Measurements from ENCODE around the gene CD300LF.

- TF ChIP-seq ZNF532 (CRISPR knock-in tag; IDR thresholded peaks at IDR 0.05; ENCODE audit: borderline replicate concordance) (no peak), TEAD4 (CRISPR knock-in tag; IDR thresholded peaks at IDR 0.05) (no peak), CTCF (IDR thresholded peaks at IDR 0.05) (no peak), MLX (CRISPR knock-in tag; IDR thresholded peaks at IDR 0.05) (no peak), CREB1 (CRISPR knock-in tag; IDR thresholded peaks at IDR 0.05) (no peak), FOXJ3 (CRISPR knock-in tag; IDR thresholded peaks at IDR 0.05; ENCODE audit: borderline replicate concordance) (no peak), NFE2L1 (CRISPR knock-in tag; IDR thresholded peaks at IDR 0.05) (no peak), USF2 (CRISPR knock-in tag; IDR thresholded peaks at IDR 0.05) (no peak), MAX (CRISPR knock-in tag; IDR thresholded peaks at IDR 0.05) (no peak)
These were observed 422 bp downstream of the CD300LF start for GRCh38 chr17:74712301-74712700.
